HCT116 (cell line): ENCODE data around the gene FRRS1. TPM values are rescaled to one million over a fixed set of nuclear protein-coding genes. Genes with fewer than 3 reads are reported as not detected.

Experiments used
- ATAC-seq: fragments of 200-7000 bp; cut with Tn5 transposase; 2 replicates; pipeline ENCODE4 v1.9.1; 2020; ENCODE audit warnings: mild to moderate bottlenecking, moderate library complexity
- BruUV-seq: library from RNA; stranded (reverse); fragments of 400-500 nt; replicated peaks from 2 replicates; lab custom pipeline; 2021; lab: Mats Ljungman, UMichigan
- CTCF ChIA-PET: fragments of 300-600 bp; sonication (Branson Sonifier 250); formaldehyde crosslinking; loops from one replicate; lab custom pipeline; 2021; ENCODE audit warnings: antibody characterized with exemption; lab: Charles Lee
- POLR2A ChIA-PET: fragments of 300-600, 350-600 bp; sonication (Branson Sonifier 250); formaldehyde crosslinking; loops from one replicate; lab custom pipeline; 2021; ENCODE audit warnings: antibody characterized with exemption; lab: Charles Lee
- RAD21 ChIA-PET, 2 experiments: fragments of 300-600 bp; sonication (Branson Sonifier 250); formaldehyde crosslinking; loops; one replicate each; lab custom pipeline; 2023; ENCODE audit warnings: low total read pairs in 2 of 2; ENCODE audit not compliant: uncharacterized antibody in 2 of 2, unreplicated experiment in 2 of 2, low non-redundant PET in 1 of 2; lab: Charles Lee
- DNase-seq: peaks from one replicate; pipeline ENCODE4 v3.0.0-alpha.2; 2010; ENCODE audit warnings: low read depth, low spot score
- H2AFZ ChIP-seq: fragments of 200-600 bp; shearing (Covaris generic), sonication (generic); 2 replicates; pipeline ENCODE4 v1.6.1; 2017; ENCODE audit warnings: low read depth, mixed run types, mixed read lengths, antibody characterized with exemption, low read length; ENCODE audit not compliant: poor library complexity, severe bottlenecking
- H3K27ac ChIP-seq: 2 replicates; pipeline ENCODE4 v1.5.1; 2012; ENCODE audit warnings: low read depth, low read length
- H3K27me3 ChIP-seq: fragments of 200-600 bp; sonication (generic); 2 replicates; pipeline ENCODE4 v1.6.1; 2016; ENCODE audit warnings: mixed run types, low read length, mixed read lengths; ENCODE audit not compliant: insufficient read depth
- H3K36me3 ChIP-seq, 2 experiments: fragments of 200-500 bp in 1 of 2; fragments of 200-600 bp in 1 of 2; sonication (Bioruptor generic) in 1 of 2; sonication (generic) in 1 of 2; 2 replicates each; pipeline versions ENCODE4 v1.5.1 to v1.6.1; 2014 to 2016; ENCODE audit warnings: low read length in 2 of 2, inconsistent platforms in 1 of 2, mixed read lengths in 1 of 2, mixed run types in 1 of 2; ENCODE audit not compliant: insufficient read depth in 2 of 2, control insufficient read depth in 1 of 2
- H3K4me1 ChIP-seq, 2 experiments: fragments of 200-600 bp in 1 of 2; sonication (generic) in 1 of 2; 2 replicates each; pipeline versions ENCODE4 v1.5.1 to v1.6.1; 2012 to 2017; ENCODE audit warnings: low read length in 2 of 2, inconsistent platforms in 1 of 2, mild to moderate bottlenecking in 1 of 2, mixed read lengths in 1 of 2, mixed run types in 1 of 2, moderate library complexity in 1 of 2; ENCODE audit not compliant: insufficient read depth in 2 of 2, control insufficient read depth in 1 of 2
- H3K4me2 ChIP-seq: fragments of 200-600 bp; sonication (generic); 2 replicates; pipeline ENCODE4 v1.6.1; 2017; ENCODE audit warnings: mixed run types, low read length, mixed read lengths
- H3K4me3 ChIP-seq, 2 experiments: fragments of 200-600 bp in 1 of 2; sonication (generic) in 1 of 2; replicated peaks in 1 of 2; 2 replicates each; pipeline ENCODE4 v1.5.1; 2011 to 2016; ENCODE audit warnings: low read length in 2 of 2, control low read depth in 1 of 2, low read depth in 1 of 2, mild to moderate bottlenecking in 1 of 2, mixed read lengths in 1 of 2, mixed run types in 1 of 2
- H3K79me2 ChIP-seq: fragments of 200-600 bp; sonication (generic); 2 replicates; pipeline ENCODE4 v1.6.1; 2017; ENCODE audit warnings: mild to moderate bottlenecking, mixed run types, low read length, moderate library complexity, mixed read lengths; ENCODE audit not compliant: insufficient read depth
- H3K9ac ChIP-seq: fragments of 200-600 bp; sonication (generic); 2 replicates; pipeline ENCODE4 v1.6.1; 2016; ENCODE audit warnings: low read length, mixed read lengths
- H3K9me2 ChIP-seq: fragments of 200-600 bp; sonication (generic), shearing (Covaris generic); 2 replicates; pipeline ENCODE4 v1.6.1; 2017; ENCODE audit warnings: mixed run types, mild to moderate bottlenecking, moderate library complexity; ENCODE audit not compliant: insufficient read depth
- H3K9me3 ChIP-seq, 2 experiments: fragments of 200-500 bp in 1 of 2; fragments of 200-600 bp in 1 of 2; sonication (Bioruptor generic) in 1 of 2; sonication (generic) in 1 of 2; 2 replicates each; pipeline ENCODE4 v1.6.1; 2014 to 2017; ENCODE audit warnings: low read length in 2 of 2, mixed read lengths in 2 of 2, inconsistent platforms in 1 of 2, low read depth in 1 of 2, mild to moderate bottlenecking in 1 of 2, mixed run types in 1 of 2, moderate library complexity in 1 of 2; ENCODE audit not compliant: control insufficient read depth in 1 of 2, insufficient read depth in 1 of 2
- H4K20me1 ChIP-seq: fragments of 200-600 bp; sonication (generic), shearing (Covaris generic); 2 replicates; pipeline ENCODE4 v1.6.1; 2017; ENCODE audit warnings: mixed run types, mild to moderate bottlenecking, moderate library complexity; ENCODE audit not compliant: insufficient read depth
- CBX3 ChIP-seq: IDR thresholded peaks from 2 replicates; pipeline ENCODE4 v1.6.1; 2012; ENCODE audit warnings: low read depth
- EGR1 ChIP-seq: IDR thresholded peaks from 2 replicates; pipeline ENCODE4 v1.6.1; 2012; ENCODE audit warnings: low read depth
- ELF1 ChIP-seq: IDR thresholded peaks from 2 replicates; pipeline ENCODE4 v1.6.1; 2012; ENCODE audit warnings: low read depth, borderline replicate concordance
- EZH2 ChIP-seq: fragments of 200-600 bp; sonication (generic); IDR thresholded peaks from 2 replicates; pipeline ENCODE4 v1.6.1; 2017; ENCODE audit warnings: antibody characterized with exemption, mixed run types
- FOSL1 ChIP-seq: IDR thresholded peaks from 2 replicates; pipeline ENCODE4 v1.6.1; 2012; ENCODE audit warnings: low read depth
- SP1 ChIP-seq: IDR thresholded peaks from 2 replicates; pipeline ENCODE4 v1.6.1; 2012; ENCODE audit warnings: low read depth
- SRF ChIP-seq: IDR thresholded peaks from 2 replicates; pipeline ENCODE4 v1.6.1; 2012; ENCODE audit warnings: low read depth
- ZNF274 ChIP-seq: fragments of 200-500 bp; sonication (Bioruptor generic); IDR thresholded peaks from 2 replicates; pipeline ENCODE4 v1.6.1; 2014; ENCODE audit warnings: mild to moderate bottlenecking, low read depth, low read length, inconsistent platforms
- intact Hi-C: fragments of 100-400 bp; cut with micrococcal nuclease; formaldehyde crosslinking; loops from 2 replicates; pipeline ENCODE4 v1.10.0; 2022
- total RNA-seq: library from RNA; stranded (reverse); gene quantifications from one replicate; pipeline ENCODE4 v1.2.1, GENCODE V29; 2021; ENCODE audit not compliant: unreplicated experiment
- TF ChIP-seq, protein P1 (sequence below): IDR thresholded peaks from 2 replicates; pipeline ENCODE4 v1.6.1; 2012; ENCODE audit warnings: low read depth
- TF ChIP-seq, protein P2 (sequence below): IDR thresholded peaks from 2 replicates; pipeline ENCODE4 v1.6.1; 2012

The FRRS1 gene
- total RNA-seq, 1 experiment from 2014 or later = 19.8 TPM

DNA sequence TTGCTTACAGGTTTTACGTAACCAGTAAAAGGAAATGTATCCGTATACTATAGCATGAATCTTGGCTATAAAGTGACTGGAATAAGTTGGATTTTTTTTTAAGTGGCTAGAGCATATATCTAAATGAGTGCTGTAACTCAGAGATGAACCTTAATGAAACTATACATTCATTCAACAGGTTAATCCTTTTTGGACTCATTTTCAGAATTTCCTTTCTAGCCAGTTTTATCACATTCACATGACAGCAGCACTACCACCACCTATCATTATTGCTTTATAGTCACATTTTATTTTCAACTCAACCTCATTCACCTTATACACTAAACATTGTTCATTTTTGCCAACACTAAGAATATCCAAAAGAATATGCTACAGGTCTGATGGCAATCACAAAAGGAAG lies 30.6 kb downstream of the FRRS1 start:
- Histone ChIP-seq H3K9me2 (no peaks in the 10 kb centered on the region), H3K27me3 (no peaks in the 10 kb centered on the region), H3K36me3 (no peaks in the 10 kb centered on the region; a peak in 2 of 4 replicates), H2AFZ (no peak overlapping the region), H3K9ac (no peak overlapping the region), H3K27ac (no peak overlapping the region), H3K9me3 (no peaks in the 10 kb centered on the region), H3K4me3 (no peak overlapping the region), H4K20me1 (no peaks in the 10 kb centered on the region), H3K79me2 (no peaks in the 10 kb centered on the region), H3K4me1 (no peaks in the 10 kb centered on the region), H3K4me2 (no peak overlapping the region)
- CTCF ChIA-PET = no interaction called here
- ATAC-seq (no peak), DNase-seq (no peak)
- POLR2A ChIA-PET = no interaction called here
- intact Hi-C loops = no loop called here
- no peak for TF ChIP-seq ZNF274
- RAD21 ChIA-PET = no interaction called here
- no TSS peak for BruUV-seq

- H3K4me3 ChIP-seq = no peak overlapping the region
- H4K20me1 ChIP-seq = no peaks in the 10 kb centered on the region
- H2AFZ ChIP-seq = no peak overlapping the region
- TF ChIP-seq, protein P1, sequence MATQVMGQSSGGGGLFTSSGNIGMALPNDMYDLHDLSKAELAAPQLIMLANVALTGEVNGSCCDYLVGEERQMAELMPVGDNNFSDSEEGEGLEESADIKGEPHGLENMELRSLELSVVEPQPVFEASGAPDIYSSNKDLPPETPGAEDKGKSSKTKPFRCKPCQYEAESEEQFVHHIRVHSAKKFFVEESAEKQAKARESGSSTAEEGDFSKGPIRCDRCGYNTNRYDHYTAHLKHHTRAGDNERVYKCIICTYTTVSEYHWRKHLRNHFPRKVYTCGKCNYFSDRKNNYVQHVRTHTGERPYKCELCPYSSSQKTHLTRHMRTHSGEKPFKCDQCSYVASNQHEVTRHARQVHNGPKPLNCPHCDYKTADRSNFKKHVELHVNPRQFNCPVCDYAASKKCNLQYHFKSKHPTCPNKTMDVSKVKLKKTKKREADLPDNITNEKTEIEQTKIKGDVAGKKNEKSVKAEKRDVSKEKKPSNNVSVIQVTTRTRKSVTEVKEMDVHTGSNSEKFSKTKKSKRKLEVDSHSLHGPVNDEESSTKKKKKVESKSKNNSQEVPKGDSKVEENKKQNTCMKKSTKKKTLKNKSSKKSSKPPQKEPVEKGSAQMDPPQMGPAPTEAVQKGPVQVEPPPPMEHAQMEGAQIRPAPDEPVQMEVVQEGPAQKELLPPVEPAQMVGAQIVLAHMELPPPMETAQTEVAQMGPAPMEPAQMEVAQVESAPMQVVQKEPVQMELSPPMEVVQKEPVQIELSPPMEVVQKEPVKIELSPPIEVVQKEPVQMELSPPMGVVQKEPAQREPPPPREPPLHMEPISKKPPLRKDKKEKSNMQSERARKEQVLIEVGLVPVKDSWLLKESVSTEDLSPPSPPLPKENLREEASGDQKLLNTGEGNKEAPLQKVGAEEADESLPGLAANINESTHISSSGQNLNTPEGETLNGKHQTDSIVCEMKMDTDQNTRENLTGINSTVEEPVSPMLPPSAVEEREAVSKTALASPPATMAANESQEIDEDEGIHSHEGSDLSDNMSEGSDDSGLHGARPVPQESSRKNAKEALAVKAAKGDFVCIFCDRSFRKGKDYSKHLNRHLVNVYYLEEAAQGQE = no peak
- TF ChIP-seq FOSL1 = no peak
- TF ChIP-seq EGR1 = no peak
- TF ChIP-seq ELF1 = no peak
- TF ChIP-seq, protein P2, sequence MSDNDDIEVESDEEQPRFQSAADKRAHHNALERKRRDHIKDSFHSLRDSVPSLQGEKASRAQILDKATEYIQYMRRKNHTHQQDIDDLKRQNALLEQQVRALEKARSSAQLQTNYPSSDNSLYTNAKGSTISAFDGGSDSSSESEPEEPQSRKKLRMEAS = no peak
- TF ChIP-seq SRF = no peak
- no peak for TF ChIP-seq CBX3
- TF ChIP-seq EZH2 = no peak
- TF ChIP-seq SP1 = no peak
- H3K27ac ChIP-seq = no peak overlapping the region
- CTCF ChIA-PET = no interaction called here
- H3K9me3 ChIP-seq = no peaks in the 10 kb centered on the region
- H3K9me2 ChIP-seq = no peaks in the 10 kb centered on the region
- no peak overlapping the region for H3K4me2 ChIP-seq
- no peak overlapping the region for H3K9ac ChIP-seq
- 0 out of 4 replicates have a peak, but pooled peaks cover 0 to 4% of the 10 kb centered on the region in 2 experiments for H3K36me3 ChIP-seq
- no TSS peak for BruUV-seq
- no peaks in the 10 kb centered on the region for H3K4me1 ChIP-seq
- RAD21 ChIA-PET = no interaction called here
- ATAC-seq (no peak), DNase-seq (no peak)
- H3K27me3 ChIP-seq = no peaks in the 10 kb centered on the region
- POLR2A ChIA-PET = no interaction called here
- no peaks in the 10 kb centered on the region for H3K79me2 ChIP-seq
- intact Hi-C loops = no loop called here
Measured at GRCh38 chr1:99731384-99731783, 35.1 kb downstream of the FRRS1 start.
